GF-D8 (cell line): ENCODE results near the gene MYDGF.
"Not testable (repeated sequence)": the region's sequence is repeated elsewhere in the genome, so short reads cannot be mapped to it uniquely, and the experiment has no call there.

Experiments
- DNase-seq: peaks from one replicate; lab custom pipeline; 2025; lab: John Stamatoyannopoulos, UW

MYDGF gene

DNA sequence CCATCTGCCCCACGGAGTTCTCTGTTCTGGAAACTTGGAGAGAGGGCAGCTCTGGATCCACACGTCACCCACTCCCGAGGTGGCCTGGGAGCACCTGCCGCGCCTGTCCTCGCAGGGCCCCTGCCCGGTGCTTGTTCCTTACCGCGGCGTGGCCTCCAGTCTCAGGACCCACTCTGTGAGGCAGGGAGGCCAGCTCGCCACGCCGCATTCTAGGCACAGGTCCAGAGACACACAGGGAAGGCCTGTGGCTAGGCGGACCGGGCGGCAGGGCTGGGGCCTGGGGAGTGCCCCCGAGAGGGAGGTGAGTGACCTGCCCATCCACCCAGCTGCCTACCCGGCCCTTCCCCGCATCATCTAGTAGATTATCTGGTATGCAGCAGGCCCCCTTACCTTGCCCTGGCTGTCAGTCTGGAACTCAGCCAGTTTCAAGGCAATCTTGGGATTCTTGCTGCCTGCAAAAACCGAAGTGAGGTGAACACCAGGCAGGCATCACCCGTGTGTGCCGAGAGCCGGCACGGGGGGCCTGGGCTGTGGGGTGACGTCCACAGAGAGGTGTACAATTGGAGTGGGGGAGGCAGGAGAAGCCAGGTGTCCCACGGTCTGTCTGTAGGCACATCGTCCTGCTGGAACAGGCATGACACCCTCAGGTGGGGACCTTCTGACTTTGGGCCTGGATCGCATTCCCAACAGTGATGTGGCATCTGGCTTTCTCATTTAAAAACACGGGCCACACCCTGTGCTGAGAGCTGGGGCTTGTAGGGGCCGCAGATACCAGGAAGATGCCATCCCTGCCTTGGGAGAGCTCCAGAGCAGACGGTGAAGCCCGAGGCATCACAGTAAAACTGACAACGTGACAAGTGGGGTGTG is 29.9 kb upstream of the MYDGF start:
- DNase-seq: no peak

GRCh38 chr19:4697304-4697703 is 27.2 kb upstream of the MYDGF start:
- DNase-seq: no peak

DNA sequence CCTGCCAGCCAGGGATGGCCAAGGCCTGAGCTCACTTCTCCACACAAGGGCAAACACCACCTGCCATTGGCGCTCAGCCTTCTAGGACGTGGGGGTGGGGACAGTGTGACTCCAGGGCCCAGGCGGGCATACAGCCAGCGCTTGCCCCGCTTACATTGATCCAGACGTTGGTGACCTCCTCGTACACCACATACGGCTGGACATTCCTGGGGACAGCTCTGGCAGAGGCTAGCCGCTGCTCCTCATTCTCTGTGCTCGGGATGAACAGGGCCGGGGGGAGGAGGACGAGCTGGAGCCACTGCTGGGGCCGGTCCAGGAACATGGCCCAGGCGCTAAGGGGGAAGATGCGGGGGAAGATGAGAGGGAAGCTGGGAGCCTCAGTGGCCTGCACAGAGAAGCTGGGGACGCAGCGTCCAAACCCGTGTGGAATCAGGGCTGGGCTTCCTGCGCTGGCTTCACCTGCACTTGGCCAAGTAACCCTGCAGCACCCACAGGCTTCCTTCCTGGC is 25.1 kb upstream of the MYDGF start:
- no peak for DNase-seq

- no peak for DNase-seq
These were observed 24.3 kb upstream of the MYDGF start for GRCh38 chr19:4694211-4694987.

DNA sequence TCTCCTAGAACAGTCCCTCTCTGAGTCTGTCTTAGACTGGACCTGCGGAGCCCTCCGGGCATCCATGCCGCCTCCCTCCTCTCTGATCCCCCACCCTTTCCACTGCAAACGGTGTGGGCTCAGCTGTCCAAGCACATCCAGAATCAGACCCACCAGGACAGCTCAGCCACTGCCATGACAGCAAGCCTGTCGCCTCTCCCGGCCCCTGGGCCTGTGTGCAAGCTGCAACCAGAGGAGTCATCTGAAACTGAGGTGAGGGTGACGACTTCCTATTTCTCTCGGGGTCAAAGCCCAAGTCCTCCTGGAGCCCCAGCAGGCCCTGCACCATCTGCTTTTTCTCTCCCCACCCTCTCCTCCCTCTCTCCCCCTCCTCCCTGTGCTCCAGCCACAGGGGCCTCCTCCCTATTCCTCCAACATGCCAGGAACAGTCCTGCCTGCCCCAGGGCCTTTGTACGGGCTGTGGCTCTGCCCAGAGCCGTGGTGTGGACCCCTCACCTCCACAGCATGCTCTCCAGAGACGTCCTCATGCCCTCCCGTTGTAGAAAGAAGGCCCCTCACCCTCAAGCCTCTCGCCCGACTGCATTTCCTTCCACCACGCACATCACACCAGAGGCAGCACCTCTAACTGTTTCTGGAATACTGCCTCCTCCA is 23.5 kb upstream of the MYDGF start:
- no peak for DNase-seq

DNA sequence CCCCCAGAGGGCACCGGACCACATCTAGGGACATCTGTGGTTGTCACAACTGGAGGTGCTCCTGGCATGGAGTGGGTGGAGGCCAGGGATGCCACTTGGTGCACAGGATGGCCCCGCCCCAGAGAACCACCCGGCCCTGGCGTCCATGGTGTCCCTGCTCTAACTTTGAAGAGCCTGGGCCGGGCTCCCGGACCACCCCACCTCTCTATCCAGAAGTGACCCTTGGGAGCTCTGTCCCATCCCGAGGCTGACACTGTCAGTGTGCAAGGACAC is 22.9 kb upstream of the MYDGF start:
- DNase-seq: no peak

DNA sequence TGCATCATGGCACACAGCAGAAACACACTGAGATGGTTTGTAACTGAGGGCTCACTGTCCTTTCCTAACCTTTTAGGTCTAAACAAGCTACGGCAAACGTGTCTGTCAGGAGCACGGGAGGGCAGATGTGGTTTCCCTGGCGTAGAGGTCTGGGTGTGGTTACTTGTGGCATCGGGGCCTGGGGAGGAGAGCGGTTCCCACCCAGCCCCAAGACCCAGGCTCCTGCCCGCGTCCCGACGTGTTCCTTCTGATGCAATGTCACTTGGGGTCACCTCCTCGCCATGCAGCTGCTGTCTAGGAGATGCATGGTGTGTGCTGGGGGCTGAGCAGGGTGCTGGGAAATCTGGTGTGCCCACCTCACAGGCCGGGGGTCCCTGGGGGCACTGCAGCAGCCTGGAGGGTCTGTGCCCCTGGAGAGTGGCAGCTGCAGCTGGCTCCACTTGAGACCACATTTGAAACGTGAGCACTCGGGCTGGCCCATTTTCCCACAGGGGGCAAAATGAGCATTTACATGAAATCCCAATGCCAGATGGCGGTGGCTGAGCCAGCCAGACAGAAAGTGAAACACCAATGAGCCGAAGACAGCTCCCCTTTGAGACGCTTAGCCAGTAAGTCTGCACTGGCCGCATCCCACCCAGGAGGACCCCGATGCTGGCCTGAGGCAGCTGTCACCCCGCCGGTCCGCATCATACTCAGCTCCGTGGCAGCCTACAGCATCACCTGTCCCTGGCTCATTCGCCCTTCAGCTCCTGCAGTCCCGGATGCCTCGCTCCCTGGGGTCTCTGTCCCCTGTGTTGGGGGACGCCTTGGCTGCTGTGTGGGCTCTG is 22.3 kb upstream of the MYDGF start:
- DNase-seq: no peak

- DNase-seq: no peak
These were observed 21.2 kb upstream of the MYDGF start for GRCh38 chr19:4691373-4691772.

DNA sequence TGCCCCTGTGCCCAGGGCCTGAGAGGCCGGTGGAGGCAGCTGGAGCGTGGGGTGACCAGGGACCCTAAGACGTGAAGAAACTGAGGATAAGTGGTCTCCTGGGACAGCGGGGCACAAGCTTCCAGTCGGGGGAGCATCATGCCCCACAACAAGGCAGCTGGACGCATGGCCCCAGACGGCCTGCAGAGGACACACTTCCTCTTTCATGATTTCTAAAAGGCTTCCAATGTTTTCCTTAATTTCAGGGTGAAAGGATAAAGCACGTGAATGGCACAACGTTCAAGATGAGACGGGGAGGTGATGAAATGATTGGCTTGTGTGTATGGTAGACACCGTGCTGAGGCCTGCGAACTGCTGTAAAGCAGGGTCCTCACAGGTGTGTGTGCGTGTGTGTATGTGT is 20.2 kb upstream of the MYDGF start:
- DNase-seq: no peak

GRCh38 chr19:4689403-4689802 is 19.3 kb upstream of the MYDGF start:
- no peak for DNase-seq

- no peak for DNase-seq
These were observed 18.4 kb upstream of the MYDGF start for GRCh38 chr19:4688587-4688986.

GRCh38 chr19:4687396-4687795 is 17.3 kb upstream of the MYDGF start:
- DNase-seq: no peak

DNA sequence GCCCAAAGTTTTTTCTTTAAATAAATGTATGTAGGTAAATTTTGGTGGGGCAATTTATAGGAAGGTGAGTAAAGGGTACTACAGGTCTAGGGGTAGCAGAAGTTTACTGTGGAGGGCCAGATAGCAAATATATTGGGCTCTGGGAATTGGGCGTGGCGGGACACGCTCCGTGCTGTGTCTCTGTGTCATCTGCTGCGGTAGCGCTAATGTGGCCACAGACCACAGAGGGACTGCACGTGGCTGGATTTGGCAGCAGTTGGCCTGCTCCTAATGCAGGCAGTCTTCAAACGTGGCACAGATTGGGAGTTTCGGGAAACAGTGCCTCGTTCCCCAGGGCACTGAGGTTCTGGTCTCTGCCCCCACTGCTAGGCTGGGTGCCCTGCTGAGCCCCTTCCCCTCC is 16.6 kb upstream of the MYDGF start:
- DNase-seq: no peak

DNA sequence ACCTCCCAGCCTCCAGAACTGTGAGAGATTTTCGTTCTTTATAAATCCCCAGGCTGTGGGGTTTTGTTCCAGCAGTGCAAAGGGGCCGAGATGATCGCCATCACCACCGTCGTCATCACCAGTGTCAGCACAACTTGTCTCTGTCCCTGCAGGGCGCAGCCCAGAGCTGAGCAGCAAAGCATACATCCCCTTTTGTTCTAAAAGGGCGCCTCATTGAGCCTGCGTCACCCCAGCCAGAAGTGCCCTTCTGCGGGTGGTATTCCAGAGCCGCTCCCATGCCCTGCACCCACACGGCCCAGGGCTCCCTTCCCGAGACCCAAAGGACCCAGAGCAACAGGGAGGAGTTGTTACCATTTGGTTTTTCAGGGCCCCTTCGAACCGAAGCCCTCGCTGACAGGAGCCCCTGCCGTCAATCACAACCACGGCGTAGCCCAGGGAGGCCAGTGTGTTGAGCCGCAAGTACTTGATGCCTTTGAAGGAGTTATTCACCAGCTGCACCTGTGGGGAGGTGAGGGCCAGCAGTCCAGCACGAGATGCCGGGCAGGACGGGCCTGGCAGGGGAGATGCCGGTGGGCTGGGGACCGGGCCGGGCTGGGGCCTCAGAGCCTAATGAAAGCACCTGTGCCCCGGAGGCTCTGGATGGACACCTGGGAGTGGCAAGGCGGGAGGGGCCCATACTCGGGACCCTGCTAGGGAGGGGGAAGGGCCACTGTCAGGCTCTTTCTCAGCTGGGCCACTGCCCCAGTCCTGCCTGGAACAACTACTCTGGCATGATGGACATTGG is 14.4 kb upstream of the MYDGF start:
- no peak for DNase-seq

DNA sequence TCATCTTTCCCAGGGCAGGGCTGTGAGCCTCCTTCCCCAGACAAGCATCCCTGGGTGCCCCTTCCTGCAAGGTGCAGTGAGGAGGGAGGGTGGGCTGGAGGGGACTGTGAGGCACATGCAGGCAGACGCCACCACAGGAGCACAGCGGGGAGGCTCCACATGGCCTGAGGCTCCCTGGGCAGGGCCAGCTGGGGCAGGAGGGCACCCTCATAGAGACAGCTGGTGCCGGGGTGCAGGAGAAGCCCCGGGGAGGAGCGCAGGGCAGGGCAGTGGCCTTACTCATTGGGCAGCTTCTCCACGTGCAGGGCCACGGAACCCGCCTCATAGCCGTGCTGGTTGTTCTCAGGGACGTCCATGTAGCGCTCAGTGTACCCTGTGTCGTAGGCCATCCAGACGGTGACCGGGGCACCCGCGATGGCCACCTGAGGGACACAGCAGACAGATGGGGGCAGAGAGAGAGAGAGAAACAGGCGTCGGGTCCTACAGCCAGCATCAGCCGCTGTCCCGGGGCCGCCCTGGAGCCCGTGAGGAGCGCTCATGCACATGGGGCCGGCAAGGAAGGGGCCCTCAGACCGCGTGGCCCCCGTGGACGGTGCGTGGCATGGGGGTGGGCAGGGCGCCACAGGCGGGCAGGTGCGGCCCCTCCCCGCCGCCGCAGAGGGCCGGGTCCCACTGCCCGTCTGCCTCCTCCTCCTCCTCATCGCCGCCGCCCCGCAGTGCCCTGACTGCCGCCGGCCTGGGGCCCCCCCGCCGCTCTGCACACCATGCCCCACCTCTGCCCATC is 12.5 kb upstream of the MYDGF start:
- no peak for DNase-seq

DNA sequence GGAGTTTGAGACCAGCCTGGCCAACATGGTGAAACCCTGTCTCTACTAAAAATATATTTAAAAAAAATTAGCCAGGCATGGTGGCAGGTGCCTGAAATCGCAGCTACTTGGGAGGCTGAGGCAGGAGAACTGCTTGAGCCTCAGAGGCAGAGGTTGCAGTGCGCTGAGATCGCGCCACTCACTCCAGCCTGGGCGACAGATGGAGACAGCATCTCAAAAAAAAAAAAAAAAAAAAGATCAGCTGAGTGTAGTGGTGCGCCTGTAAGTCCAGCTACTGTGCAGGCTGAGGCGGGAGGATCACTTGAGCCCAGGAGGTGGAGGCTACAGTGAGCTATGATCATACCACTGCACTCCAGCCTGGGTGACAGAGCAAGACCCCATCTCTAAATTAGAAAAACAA is 9.9 kb upstream of the MYDGF start:
- not testable (repeated sequence) for DNase-seq

- DNase-seq: no peak
These were observed 9.0 kb upstream of the MYDGF start for GRCh38 chr19:4678881-4679790.

- DNase-seq: no peak
These were observed 7.0 kb upstream of the MYDGF start for GRCh38 chr19:4676955-4677731.

- DNase-seq: no peak
These were observed 5.2 kb upstream of the MYDGF start for GRCh38 chr19:4675346-4675745.
